T-helper 17 cell (primary cell): Measurements from ENCODE around the gene PRKG1. TPM values are rescaled to one million over a fixed set of nuclear protein-coding genes. Genes with fewer than 3 reads are reported as not detected.

Experiments
- ATAC-seq: fragments of 150-1000 bp; cut with Tn5 transposase; 2 replicates; pipeline ENCODE4 v1.10.0; 2021; ENCODE audit warnings: mild to moderate bottlenecking, moderate library complexity
- DNase-seq, 3 donors: peaks; one replicate each; pipeline versions ENCODE4 v3.0.0 to v3.0.0-alpha.2; 2020 to 2021
- H3K9me3 ChIP-seq: one replicate; pipeline ENCODE4 v1.7.0; 2013; ENCODE audit warnings: low read length, mild to moderate bottlenecking; ENCODE audit not compliant: control insufficient read depth, poor library complexity, severe bottlenecking
- H3K27ac Mint-ChIP-seq: one replicate; pipeline ENCODE4 v1.8.0; 2022; ENCODE audit warnings: mild to moderate bottlenecking, moderate library complexity, mixed read lengths
- H3K27me3 Mint-ChIP-seq: one replicate; pipeline ENCODE4 v1.8.0; 2022; ENCODE audit warnings: mixed read lengths
- H3K36me3 Mint-ChIP-seq: one replicate; pipeline ENCODE4 v1.8.0; 2022; ENCODE audit warnings: low read depth, mixed read lengths
- H3K4me1 Mint-ChIP-seq: one replicate; pipeline ENCODE4 v1.8.0; 2022; ENCODE audit warnings: mild to moderate bottlenecking, mixed read lengths
- H3K4me3 Mint-ChIP-seq: one replicate; pipeline ENCODE4 v1.8.0; 2022; ENCODE audit warnings: mild to moderate bottlenecking, moderate library complexity, mixed read lengths
- total RNA-seq, 4 donors: library from RNA in 2 of 4; stranded (reverse) in 2 of 4; gene quantifications; one replicate each; pipeline ENCODE4 v1.2.3 and lab custom pipeline; 2022 to 2026

The PRKG1 gene
- total RNA-seq, 2 donors from 2014 or later: 0.27 to 4.1 TPM

DNA sequence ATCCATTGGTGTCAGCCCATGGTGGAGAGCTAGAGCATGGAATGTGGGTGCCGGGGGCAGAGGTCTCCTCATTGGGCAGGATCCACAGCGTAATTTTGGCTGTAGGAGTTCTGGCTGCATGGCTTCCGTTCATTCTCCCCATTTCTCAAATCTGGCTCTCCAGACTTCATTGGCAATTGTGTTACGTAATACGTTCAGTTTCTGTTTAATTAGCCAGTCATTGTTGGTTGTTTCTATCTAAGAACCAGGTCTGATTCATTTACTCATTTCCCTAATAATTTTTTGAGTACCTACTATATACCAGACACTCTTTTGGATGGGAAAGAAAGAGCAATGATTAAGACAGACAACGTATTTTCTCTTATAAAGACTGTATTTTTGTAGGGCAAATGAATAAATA lies 325.6 kb downstream of the PRKG1 start:
- H3K27me3 Mint-ChIP-seq: no peaks in the 10 kb centered on the region
- ATAC-seq (no peak), DNase-seq (no peak)
- H3K9me3 ChIP-seq: no peaks in the 10 kb centered on the region
- H3K4me1 Mint-ChIP-seq: no peaks in the 10 kb centered on the region
- H3K36me3 Mint-ChIP-seq: no peaks in the 10 kb centered on the region
- H3K27ac Mint-ChIP-seq: no peak overlapping the region
- H3K4me3 Mint-ChIP-seq: no peak overlapping the region

DNA sequence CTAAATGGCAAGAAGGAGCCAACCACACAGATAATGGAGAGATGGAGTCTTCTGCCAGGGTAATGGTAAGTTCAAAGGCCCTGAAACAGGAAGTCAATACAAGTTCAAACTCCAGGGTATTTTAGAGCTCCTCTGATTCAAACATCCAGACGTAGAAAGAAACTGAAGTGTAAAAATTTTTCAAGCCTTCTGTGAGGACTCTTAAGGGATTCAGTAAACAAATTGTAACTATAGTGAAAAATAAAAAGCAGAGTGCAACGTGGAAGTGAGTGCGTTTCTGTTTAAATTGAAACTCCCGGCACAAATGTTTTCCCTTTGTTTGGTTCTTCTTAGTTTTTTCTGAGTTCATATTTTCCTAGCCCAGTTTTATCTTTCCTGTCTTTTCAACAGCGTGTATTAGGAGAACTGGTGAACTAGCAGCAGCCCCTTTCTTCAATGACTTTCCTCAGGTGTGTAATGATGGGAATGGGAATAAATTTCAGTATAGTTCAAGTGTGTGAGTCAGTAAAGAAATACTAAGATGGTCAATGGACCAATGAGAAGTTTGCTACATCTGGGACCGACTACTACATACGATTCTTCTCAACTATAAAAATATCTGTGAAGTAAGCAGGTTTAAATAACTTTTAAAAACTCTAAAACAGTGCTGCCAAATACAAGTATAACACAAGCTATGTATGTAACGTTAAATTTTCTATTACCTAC lies 326.3 kb downstream of the PRKG1 start:
- DNase-seq (no peak), ATAC-seq (no peak)
- Mint-ChIP-seq H3K27me3 (no peaks in the 10 kb centered on the region), H3K4me3 (no peak overlapping the region), H3K27ac (no peak overlapping the region), H3K4me1 (no peaks in the 10 kb centered on the region), H3K36me3 (no peaks in the 10 kb centered on the region)
- no peaks in the 10 kb centered on the region for H3K9me3 ChIP-seq

DNA sequence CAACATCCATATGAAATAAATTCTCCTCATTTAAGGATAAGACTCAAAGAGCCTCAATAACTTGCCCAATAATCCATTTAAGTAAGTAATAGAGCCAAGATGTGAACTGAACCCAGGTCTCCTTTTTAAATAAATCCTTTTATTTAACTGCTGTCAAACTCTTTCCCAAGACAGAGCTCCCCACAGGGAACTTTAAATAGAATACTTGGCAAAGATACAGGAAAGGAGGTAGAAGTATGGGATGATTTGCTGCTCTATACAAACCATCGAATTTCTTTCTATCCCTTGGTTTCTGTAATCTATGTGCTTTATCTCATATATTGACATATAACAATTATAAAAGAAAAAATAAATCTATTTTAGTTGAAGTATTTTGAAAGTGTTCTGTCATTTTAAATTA lies 329.2 kb downstream of the PRKG1 start:
- peaks cover 2% of the 10 kb centered on the region for H3K27me3 Mint-ChIP-seq
- no peaks in the 10 kb centered on the region for H3K4me1 Mint-ChIP-seq
- H3K4me3 Mint-ChIP-seq: no peak overlapping the region
- H3K9me3 ChIP-seq: no peaks in the 10 kb centered on the region
- no peaks in the 10 kb centered on the region for H3K36me3 Mint-ChIP-seq
- DNase-seq (no peak), ATAC-seq (no peak)
- no peak overlapping the region for H3K27ac Mint-ChIP-seq

DNA sequence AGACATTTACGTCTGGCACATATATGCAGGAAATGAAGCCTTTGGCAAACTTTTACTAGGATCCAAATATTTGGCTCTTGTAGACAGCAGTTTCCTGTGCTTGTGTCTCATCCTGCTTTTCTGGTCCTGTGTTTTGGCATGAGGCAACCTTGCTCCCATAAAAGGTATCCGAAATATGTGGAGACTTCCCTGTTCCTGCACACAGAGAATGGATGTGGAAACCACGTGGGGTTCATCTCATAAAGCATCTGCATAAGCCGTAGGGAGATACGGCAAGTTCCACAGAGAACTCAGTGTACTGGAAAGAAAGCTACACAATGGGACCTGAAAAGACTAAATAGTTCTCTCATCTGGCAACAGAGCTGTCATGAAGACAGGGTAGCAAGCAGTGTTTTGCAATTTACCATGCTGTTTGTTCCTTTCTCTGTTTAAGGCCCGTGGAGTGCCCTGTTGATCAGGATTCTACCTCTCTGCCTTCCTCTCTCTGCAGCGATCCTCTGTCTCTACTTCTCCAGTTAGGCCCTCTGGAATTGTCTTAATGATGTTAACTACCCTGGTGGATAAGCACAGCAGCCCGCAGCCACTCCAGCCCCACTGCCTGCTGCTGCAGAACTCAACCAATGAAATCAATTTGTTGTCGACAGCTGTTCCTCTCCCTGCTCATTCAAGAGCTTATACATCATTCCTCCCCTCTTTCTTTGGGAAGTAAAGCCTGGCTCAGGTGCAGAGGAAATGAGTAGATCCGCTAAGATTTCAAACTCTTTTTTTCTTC lies 331.5 kb downstream of the PRKG1 start:
- no peak for ATAC-seq
- no peak for DNase-seq
- no peak overlapping the region for H3K27ac Mint-ChIP-seq
- peaks cover 10% of the 10 kb centered on the region for H3K27me3 Mint-ChIP-seq
- H3K36me3 Mint-ChIP-seq: no peaks in the 10 kb centered on the region
- no peaks in the 10 kb centered on the region for H3K9me3 ChIP-seq
- H3K4me1 Mint-ChIP-seq: no peaks in the 10 kb centered on the region
- H3K4me3 Mint-ChIP-seq: no peak overlapping the region

DNA sequence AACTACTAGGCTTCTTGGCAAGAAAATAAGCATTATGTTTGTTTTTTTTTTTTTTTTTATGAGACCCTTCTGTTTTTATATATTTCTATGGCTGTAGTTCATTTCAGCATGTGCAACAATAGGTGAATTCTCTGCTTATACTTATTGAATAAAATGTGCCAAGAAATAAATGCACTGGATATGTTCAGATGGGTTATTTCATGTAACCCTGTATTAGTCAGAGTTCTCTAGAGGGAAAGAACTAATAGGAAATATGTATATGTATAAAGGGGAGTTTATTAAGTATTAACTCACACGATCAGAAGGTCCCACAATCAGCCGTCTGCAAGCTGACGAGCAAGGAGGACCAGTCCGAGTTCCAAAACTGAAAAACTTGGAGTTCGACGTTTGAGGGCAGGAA lies 332.3 kb downstream of the PRKG1 start:
- DNase-seq (no peak), ATAC-seq (no peak)
- Mint-ChIP-seq H3K36me3 (no peaks in the 10 kb centered on the region), H3K4me1 (no peaks in the 10 kb centered on the region), H3K27ac (no peak overlapping the region), H3K27me3 (peaks cover 10% of the 10 kb centered on the region), H3K4me3 (no peak overlapping the region)
- no peaks in the 10 kb centered on the region for H3K9me3 ChIP-seq

DNA sequence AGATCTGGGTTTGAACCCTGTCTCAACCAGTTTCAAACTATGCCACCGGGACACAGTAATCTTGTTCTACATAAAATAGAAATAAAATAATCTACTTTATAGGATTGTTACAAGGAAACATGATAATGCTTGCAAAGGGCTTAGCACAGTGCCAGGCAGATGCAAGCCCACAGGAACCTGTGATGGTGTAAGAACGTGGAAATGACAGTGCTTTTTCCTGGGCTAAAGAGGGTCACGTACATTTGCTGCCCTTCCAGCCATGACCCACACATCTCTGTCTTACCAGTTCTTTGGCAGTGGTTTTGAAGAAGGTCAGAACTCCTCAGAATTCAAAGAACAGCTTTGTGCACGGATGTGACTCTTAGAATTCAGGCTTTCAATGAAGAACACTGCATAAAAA lies 342.2 kb downstream of the PRKG1 start:
- Mint-ChIP-seq H3K27me3 (peaks cover 28% of the 10 kb centered on the region), H3K36me3 (no peaks in the 10 kb centered on the region), H3K4me1 (no peaks in the 10 kb centered on the region), H3K27ac (no peak overlapping the region), H3K4me3 (no peak overlapping the region)
- ATAC-seq (no peak), DNase-seq (no peak)
- H3K9me3 ChIP-seq: no peaks in the 10 kb centered on the region

DNA sequence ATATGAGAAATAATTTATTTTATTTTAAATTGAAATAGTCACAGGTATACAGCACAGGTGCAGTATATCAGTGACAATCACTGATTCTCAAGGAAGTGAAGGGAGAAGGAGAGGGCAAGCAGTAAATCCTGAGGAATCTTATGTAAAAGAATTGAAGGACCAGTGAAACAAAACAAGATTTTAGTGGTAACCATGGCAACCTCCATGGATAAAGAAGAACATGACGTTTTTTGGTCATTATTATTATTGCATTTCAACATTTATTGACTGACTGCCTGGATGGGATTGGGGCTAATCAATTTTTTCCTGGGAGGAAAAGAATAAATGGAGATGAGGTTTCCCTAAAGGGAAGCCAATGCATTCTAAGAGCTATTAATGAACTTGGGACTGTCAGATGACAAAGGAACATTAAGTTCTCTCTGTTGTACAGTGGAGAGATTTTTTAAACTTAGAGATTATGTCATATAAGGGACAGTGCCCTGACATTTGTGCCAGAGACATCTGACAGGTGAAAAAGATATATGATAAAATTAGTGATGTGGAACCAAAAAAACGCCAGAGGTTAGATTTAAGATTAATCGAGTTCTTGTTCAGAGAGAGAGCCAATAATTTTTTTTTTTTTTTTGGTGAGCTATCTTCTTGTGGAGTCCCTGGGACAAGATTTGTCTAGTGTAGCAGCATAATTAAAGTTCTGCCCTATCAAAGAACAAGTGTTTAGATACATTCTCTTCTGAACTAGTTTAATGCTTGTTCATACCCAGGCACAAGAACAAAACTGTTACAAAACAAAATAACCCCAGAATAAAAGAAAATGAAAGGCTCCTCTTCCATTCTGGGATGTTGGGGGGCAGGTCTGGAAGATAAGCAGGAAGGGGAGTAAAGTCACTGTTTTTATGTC lies 345.2 kb downstream of the PRKG1 start:
- peaks cover 3% of the 10 kb centered on the region for H3K4me1 Mint-ChIP-seq
- ATAC-seq (no peak), DNase-seq (no peak)
- no peak overlapping the region for H3K27ac Mint-ChIP-seq
- H3K9me3 ChIP-seq: no peaks in the 10 kb centered on the region
- no peaks in the 10 kb centered on the region for H3K36me3 Mint-ChIP-seq
- H3K4me3 Mint-ChIP-seq: no peak overlapping the region
- H3K27me3 Mint-ChIP-seq: peaks cover 35% of the 10 kb centered on the region

DNA sequence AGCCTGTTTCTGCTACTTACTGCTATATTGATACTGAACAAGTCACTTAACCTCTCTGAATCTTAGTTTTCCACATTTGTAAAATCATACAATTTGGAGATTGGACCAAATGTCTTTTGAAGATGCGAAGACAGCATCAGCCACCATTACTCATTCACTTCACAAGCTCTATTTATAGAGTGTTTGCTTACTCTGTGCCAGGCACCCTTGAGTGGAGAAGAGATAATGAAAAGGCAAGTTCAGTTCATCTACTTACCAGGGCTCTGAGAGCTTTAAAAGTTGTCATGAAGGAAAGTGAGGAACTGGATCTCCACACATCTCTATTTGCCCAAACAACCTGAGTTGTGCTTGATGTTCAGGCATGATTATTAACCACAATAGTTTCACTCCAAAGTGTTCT lies 347.6 kb downstream of the PRKG1 start:
- H3K27ac Mint-ChIP-seq: no peak overlapping the region
- H3K9me3 ChIP-seq: no peaks in the 10 kb centered on the region
- no peak for DNase-seq
- peaks cover 44% of the 10 kb centered on the region for H3K27me3 Mint-ChIP-seq
- no peak overlapping the region for H3K4me3 Mint-ChIP-seq
- peaks cover 3% of the 10 kb centered on the region for H3K4me1 Mint-ChIP-seq
- peaks cover 1% of the 10 kb centered on the region for H3K36me3 Mint-ChIP-seq
- no peak for ATAC-seq

DNA sequence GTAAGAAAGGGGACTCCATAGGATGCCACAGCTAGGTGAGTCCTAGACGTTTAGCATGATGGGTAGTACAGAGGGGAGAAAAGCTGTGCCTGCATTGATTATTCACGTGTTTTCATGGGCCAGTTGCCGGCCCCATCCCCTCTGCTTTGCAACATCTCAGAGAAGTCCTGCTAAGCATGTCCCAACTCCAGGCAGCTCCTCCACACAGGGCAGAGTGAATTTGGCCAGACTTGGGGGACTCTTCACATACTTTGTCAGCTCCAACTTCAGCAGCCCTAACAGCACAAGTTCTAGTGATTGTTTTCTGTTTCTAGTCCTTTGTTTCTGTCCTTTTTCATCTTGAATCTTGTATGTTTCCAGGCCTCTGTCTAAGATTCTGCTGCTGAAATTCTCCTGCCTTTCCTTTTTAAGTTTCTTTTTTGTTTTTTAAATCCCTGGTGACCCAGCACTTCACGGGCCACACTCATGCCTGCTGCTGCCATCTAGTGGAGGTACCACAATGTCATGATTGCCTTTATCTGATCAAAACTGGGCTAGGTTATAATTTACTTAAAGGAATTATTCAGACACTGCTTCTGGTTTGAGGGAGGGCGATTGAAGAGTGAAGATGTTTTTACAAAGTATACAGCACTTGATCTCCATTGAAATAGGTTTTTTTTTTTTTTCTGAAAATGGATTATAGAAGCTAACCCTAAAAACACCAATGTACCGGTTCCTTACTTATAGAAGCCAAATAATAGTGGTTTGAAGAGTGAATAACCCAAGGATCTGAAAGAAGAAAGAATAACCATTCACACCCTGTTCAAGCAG lies 348.2 kb downstream of the PRKG1 start:
- ATAC-seq (peak; percentile 67), DNase-seq (no peak)
- Mint-ChIP-seq H3K27ac (no peak overlapping the region), H3K4me1 (peaks cover 3% of the 10 kb centered on the region), H3K27me3 (peaks cover 50% of the 10 kb centered on the region), H3K4me3 (no peak overlapping the region), H3K36me3 (peaks cover 3% of the 10 kb centered on the region)
- no peaks in the 10 kb centered on the region for H3K9me3 ChIP-seq

DNA sequence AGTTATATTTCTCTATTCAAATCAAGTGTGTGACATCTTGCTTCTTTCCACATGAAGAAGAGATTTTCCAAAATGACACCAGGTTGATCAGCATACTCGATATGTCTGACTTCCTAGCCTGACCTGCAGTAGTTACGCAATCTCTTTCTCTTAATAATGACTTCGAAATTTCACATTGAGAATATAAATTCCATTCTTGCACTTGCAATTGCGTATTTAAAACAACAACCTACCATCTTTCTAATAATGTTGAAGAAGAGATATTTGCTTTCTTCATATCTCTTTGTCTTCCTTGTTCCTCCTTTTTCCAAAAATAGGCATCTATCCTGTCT lies 348.8 kb downstream of the PRKG1 start:
- H3K27me3 Mint-ChIP-seq: peaks cover 51% of the 10 kb centered on the region
- ATAC-seq (no peak), DNase-seq (no peak)
- peaks cover 5% of the 10 kb centered on the region for H3K36me3 Mint-ChIP-seq
- H3K4me3 Mint-ChIP-seq: no peak overlapping the region
- H3K9me3 ChIP-seq: no peaks in the 10 kb centered on the region
- H3K27ac Mint-ChIP-seq: no peak overlapping the region
- H3K4me1 Mint-ChIP-seq: peaks cover 3% of the 10 kb centered on the region

DNA sequence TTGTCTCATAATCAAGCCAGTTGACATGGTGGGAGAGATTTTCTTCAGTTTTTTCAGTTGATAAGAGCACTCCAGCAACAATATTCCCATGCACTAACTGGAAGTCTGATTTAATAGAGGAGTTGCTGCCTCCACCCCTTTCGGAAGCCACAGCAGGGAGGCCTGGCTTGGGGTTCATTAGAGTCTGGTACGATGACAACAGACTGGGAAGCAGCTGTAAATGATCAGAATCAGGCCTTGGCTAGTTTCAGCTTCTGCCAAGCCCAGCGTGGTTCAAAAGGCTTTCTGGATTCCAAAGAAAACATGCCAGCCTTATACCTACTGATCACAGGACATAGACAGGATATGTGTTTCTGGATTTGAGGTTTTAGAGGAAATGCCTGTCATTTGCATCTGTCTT lies 351.1 kb downstream of the PRKG1 start:
- H3K27ac Mint-ChIP-seq: no peak overlapping the region
- DNase-seq (no peak), ATAC-seq (no peak)
- peaks cover 5% of the 10 kb centered on the region for H3K36me3 Mint-ChIP-seq
- H3K9me3 ChIP-seq: no peaks in the 10 kb centered on the region
- H3K27me3 Mint-ChIP-seq: peaks cover 39% of the 10 kb centered on the region
- peaks cover 3% of the 10 kb centered on the region for H3K4me1 Mint-ChIP-seq
- H3K4me3 Mint-ChIP-seq: no peak overlapping the region

DNA sequence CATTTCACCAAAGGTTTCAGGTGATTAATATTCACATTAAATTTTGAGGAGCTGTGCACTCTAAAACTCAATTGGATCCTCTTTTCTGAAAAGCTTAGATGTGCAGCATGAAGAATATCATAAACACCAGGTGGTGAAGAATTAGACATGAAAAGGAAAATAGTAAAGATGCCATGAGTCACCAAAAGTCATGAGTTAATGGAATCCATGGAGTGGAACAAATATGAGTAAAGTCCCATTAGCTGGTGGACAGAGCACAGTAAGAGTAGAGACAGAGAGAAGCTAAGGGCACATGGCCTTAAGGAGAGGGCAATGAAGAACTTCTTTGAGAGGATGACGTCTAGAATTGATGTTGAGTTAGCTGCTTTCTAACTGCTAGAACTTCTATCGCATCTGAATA lies 353.5 kb downstream of the PRKG1 start:
- no peak for ATAC-seq
- H3K4me1 Mint-ChIP-seq: no peaks in the 10 kb centered on the region
- peaks cover 5% of the 10 kb centered on the region for H3K36me3 Mint-ChIP-seq

DNA sequence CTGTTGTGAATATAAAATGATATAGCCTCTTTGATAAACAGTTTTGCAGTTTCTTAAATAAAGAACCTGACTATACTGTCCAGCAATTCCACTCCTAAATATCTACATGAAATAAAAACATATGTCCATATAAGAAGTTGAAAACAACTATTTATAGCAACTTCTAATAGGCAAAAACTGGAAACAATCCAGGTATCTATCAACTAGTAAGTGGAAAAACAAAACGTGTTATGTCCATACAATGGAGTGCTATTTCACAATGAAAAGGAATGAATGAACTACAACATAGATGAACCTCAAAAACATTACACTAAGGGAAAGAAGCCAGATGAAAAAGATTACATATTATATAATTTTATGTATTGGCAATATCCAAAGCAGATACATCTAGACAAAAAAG lies 356.2 kb downstream of the PRKG1 start:
- no peak overlapping the region for H3K4me3 Mint-ChIP-seq
- no peaks in the 10 kb centered on the region for H3K9me3 ChIP-seq
- ATAC-seq: no peak
- peaks cover 22% of the 10 kb centered on the region for H3K27me3 Mint-ChIP-seq
- H3K36me3 Mint-ChIP-seq: peaks cover 5% of the 10 kb centered on the region
- H3K27ac Mint-ChIP-seq: no peak overlapping the region
- no peak for DNase-seq
- no peaks in the 10 kb centered on the region for H3K4me1 Mint-ChIP-seq

More for the DNA sequence above, 353.5 kb downstream of the PRKG1 start:
- Mint-ChIP-seq H3K27me3 (peaks cover 32% of the 10 kb centered on the region), H3K27ac (no peak overlapping the region), H3K4me3 (no peak overlapping the region)
- no peak for DNase-seq
- no peaks in the 10 kb centered on the region for H3K9me3 ChIP-seq
